ENCODE results near the gene PTPN4.

Gene PTPN4

DNA sequence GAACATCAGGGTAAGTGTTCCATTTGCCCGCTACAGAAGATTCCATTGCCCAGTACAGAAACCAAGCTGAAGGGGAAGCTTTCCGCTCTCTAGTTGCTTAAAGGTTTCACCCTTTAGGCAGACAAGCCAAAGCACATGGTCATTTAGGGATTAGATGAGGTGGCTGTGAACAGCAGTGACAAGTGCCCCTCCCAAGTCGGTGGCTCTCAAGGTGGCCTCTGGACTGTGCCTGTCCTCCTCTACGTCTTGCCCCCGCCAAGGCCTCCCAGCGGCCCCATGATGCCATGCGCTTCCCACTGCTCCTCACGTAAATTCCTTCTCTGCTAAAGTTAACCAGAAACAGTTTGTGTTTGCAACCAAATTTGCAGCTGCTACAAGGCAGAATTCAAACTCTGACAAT lies 24.2 kb upstream of the PTPN4 start:
- DNase-seq, result no peak

DNA sequence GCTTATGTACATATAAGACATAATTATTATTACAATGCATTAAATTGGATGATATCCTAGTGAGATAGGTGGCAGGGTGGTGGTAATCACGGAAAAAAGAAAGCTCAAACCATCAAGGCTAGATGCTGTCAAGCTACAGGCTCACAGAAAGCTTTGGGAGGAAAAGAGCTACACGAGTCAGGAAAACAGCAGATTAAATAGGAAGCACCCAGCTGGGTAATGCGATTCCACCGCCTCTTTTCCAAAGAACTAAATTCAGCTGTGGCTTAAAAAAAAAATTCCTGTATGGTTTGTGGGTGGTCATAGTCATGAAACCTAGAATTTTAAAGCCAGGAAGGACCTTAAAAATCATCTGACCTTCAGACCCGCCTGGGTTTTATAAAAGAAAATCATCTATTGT lies 23.7 kb upstream of the PTPN4 start:
- DNase-seq, result no peak

DNA sequence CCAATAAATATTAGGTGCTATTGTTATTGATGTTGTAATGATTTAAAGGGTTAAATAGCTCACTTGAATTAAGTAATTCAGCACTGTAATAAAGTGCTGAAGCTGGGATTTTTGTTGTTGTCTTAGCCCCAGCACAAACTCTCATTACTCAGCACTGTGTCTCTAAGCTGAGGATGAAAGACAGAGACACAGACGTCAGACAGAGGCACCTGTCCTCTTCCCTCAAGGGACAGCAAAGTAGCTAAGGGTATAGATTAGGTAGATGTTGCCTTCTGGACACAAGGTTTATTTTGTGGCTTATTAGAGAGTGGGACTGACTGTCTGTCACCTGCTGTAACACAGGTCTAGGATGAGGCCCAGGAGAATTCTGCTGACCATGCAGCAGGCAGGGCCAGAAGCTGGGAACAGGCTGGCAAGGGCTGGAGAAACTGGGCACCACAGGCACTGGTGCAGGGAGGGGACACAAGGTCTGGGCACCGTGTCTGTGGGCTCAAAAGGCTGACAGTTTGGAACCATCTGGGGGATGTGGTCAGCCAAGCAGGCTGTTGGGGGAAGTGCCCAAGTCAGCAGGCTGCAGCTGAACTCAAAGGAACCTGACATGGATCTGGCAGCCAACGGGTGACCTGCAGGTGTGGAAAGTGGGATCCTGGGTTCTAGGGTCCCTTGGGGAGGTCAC lies 20.0 kb upstream of the PTPN4 start:
- no peak for DNase-seq

DNA sequence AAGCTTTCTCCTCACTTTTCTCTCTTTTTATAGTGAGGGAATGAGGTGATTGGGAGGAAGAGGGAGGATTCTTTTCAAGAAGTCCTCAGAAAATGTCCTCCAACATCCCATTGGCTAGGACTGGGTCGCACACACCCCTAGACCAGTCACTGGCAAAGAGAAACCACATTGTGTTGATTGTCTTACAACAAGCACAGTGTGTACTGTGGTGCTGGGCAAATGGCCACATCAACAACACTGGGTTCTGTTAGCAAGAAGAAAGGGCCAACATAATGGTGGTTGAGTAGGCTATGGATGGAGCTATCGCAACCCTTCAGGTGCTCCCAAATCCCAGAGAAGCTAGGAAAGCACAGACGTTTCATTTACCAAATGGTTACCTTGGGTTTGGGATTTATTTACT lies 18.7 kb upstream of the PTPN4 start:
- DNase-seq, result no peak

DNA sequence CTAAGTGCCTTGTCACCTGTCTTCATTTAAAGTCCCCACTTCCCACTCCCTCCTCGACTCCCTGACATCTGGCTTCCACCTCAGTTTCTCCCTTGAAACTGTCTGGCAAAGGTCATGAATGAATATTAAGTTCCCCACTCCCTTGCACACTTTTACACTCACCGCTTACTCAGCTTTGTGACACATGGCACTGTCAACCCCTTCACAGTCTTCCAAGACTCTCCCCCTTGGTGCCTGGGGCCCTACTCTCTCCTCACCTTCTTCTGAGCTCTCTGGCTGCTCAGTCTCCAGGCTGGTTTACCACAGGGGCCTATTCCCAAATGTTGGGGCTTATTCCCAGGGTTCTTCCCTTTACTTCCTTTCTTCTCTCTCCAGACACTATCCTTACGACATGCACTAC lies 17.9 kb upstream of the PTPN4 start:
- DNase-seq, result no peak

DNA sequence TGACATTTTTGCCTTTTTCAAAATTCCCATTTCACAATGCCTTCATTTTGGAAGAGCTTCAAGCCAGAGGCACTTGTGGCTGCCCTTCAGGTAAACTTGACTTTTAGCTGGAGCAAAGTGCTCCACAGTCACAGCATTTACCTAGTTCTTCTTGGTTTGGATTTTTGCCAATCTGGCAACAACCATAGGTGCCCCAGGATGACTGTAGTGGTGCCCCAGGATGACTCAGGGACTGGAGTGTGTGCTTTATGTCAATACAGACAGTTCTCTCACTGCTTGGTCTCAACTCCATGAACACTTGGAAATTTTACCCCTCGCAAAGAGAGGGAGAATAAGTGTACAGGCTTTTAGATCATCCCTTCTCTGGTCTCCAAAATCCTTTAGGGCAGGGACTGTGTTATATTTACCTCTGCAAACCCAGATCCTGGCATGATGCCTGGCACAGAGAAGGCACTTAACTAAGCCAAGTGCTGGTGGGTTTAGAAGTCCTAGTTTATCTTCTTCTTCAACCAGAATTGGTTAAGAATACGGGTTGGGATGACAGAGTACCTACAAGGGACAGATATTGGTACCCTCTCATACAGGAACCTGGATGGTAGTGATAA lies 15.3 kb upstream of the PTPN4 start:
- DNase-seq, result no peak

DNA sequence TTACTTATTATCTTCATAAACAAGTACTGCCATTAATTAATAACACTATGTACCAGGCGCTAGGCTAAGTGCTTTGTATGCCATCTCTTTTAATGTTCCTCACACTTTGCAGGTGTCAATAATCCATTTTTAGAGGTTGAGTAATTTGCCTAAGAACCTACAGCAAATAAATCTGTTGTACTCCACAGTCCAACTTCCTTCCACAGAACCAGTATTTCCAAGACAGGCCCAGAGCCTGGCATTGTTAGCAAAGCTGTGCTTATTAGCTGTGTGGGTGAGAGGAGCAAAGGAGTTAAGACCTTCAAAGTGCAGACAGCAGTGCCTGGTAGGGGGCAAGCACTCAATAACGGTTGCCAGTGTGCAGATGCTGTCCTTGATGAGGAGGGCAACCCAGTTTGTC lies 14.2 kb upstream of the PTPN4 start:
- DNase-seq, result no peak

DNA sequence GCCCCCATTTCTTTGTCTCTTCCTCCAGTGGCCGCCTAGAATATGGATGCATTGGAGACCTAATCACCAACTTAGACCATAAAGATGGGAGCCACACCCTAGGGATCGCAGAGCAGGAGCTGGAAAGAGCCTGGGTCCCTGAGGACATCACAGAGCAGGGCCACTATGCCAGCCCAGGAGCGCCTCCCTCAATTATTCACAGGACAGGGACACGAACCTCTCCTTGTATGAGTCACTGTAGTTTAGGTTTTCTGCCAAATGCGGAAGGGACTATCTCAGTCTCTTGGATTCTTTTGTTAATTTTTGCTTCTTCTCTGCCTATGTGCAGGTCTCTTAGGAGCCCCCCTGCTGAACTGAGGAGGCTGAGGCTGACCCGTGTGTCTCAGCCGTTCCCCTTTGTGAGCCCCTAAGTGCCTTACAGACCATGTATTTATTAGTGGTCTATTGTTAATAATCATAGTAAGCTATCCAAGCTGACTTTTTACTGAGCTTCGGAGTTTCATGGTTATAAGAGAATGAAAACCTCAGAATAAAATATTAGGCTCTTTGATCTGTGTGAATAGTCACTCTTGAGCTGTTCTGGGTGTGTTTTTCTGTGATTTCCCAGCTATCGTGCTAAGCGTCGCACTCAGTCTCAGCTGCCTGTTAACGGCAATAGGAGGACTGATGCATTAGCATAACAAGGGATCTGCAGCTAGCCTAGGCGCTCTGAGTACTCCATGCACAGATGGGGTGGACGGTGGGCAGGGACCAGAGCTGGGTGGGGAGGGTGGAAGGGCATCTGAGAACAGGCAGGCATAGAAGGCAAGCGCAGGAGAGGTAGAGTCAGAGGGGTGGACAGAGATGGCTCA lies 12.7 kb upstream of the PTPN4 start:
- no peak for DNase-seq

DNA sequence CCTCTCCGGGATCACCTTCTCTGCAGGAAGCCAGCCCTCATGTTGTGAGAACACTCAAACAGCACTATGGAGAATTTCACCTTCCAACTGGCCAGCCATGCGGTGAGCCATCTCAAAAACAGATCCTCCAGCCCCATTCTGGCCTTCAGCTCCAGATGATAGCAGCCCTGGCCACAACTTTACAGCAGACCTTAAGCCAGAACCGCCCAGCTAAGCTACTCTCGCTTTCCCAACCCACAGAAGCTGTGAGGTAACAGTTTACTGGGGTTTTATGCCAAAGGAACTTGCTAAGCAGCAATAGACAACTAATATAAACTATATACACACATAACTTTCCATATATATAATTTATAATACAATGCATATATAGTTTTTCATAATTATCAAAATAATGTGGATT lies 11.6 kb upstream of the PTPN4 start:
- no peak for DNase-seq

DNA sequence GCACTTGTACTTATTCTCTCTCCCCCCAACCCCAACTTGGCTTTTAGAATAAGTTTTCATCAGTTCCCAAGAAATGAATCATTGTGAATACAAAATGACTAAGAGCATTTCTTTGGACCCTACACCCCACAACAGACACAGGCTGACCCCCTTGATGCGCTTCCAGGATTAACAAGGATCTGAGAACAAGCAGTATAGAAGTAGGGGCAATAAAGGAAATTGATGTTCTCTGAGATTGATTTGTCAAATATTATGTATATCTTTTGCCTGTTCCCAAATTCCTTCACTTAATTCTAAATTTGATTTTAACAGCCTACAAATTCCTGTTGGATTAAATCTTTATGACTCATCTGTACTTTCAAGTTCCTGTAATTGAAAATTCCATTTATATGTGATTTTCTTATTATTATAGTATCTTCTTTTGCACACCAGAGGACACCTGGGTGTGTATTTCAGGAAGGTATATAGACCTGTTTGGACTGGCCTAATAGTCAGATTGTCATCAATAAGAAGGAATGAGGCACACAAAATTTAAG lies 10.2 kb upstream of the PTPN4 start:
- no peak for DNase-seq

DNA sequence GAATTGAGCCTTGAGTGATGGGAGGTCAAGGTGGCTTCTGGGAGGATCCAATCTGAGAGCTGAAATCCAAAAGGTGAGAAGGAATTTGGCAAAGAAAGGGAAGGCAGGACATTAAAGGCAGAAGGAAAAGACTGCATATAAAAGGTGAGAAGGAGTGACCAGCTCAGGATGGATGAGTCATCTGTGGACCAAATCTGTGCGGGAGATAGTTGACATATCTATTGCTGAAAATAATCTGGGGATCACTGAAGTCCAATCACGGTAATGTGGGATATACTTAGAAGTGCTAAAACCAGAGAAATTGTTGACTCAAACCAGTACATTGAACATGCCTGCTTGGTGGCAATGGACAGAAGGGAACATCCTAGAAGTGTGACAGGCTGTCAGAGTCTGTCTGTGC lies 8.0 kb upstream of the PTPN4 start:
- no peak for DNase-seq

DNA sequence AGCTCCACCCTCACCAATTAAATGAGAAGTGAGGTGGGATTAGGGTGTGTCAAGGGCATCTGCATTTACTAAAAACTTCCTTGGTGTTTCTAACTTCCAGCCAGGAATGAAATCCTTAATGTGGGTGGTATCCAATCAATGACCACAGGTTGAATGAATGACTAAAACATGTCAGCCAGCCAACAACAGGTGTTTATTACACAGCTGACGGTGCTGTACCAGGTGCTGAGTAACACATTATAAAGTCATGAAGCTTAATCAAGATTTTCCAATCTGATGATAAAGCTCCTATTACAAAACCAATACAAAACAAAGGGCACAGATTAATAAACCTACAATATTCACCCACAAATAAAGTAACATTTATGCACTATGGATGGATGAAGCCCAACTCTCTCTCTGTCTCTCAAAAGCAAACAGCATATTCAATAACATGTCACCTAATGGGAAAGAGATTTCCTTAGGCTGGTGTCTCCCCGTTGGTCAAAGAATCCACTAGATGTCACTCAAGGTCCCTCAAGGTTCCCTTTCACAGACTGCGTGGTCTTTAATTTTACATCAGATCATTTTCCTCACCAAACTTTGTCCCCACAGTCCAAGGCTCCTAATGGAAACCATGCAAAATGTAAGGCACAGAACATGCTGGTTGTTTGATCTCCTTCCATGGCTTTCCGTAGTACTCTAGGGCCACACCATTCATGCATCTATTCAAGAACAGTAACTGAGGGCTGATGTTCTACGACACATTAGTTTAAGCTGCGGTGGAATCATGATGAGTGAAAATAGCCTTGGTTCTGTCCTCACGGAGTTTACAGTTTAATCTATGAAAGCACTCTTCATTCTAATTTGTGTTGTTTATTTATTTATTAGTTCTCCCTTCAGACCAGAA lies 6.4 kb upstream of the PTPN4 start:
- DNase-seq, result peak; percentile 69

DNA sequence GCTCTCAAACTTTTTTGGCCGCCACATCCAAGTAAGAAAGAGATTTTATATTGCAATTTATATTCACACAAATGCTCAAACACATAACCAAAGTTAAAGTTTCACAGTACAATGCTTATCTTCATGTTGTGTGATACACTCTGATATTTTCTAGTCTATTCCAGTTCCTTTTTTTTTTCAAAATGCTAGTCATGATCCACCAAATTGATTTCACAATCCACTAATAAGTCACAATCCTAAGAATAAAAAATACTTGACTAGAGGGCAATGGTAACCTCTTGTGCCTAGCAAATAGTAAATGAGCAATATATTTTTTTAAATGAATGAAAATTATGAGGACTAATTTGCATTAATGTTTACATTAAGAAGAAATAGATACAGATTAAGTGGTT lies 5.8 kb upstream of the PTPN4 start:
- DNase-seq, result no peak

DNA sequence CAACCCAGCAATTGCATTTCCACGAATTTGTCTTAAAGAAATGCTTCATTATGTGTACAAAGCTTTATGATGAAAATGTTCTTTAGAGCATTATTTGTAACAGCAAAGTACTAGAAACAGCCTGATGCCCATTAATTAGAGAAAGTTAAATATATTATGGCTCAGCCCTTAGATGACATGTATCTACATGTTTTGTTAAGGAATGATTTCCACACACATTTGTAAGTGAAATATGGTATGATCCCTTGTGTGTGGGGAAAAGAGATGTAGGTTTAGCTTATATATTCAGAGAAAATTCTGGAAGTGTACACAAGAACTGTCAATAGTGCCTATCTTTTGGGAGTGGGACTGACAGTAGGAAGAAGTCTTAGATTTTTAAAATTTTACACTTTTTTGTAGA lies 3.8 kb upstream of the PTPN4 start:
- no peak for DNase-seq

DNA sequence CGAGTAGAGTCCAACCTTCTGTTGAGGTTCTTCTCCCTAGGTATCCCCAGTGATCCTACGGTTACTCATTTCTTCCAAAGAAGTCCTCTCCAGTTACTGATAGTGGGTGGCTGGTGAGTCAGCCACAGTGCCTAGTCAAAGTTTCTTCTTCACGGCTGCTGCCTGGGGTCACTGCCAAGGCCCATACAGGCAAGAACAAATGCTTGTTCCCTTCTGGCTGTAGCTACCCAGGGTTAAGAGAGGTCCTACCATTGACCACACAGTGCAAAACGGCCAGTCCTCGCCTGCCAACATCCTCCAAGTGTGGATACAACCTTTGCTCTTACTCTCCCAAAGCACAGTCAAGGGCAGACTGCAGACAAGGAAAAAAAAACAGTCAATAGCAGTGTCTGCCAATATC lies 2.9 kb upstream of the PTPN4 start:
- DNase-seq, result no peak

DNA sequence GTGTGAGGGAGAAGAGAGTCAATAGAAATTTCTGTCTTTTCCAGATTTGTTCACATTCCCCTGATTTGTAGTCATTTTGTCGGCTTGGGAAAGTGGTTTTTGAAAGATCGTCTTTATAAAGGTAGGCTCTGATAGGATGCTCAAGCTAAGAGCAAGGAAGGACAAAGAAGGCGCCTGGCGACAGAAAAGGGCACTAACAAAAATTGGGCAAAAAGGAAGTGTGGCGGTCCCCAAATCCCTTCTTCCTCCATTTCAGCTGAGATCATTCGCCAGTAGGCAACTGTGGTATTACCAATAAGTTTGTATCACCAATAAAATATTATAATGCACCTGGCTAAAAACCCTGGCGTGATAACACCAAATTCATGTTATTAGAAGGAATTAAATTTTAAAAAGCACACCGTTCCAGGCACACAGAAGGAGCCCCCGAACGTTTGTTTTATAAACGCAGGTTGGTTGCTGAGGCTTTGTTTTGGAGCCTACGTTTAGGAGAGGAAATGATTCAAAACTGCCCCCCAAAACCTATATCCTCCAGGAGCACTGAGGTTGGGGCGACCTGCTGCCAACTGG lies 756 bp upstream of the PTPN4 start:
- no peak for DNase-seq

DNA sequence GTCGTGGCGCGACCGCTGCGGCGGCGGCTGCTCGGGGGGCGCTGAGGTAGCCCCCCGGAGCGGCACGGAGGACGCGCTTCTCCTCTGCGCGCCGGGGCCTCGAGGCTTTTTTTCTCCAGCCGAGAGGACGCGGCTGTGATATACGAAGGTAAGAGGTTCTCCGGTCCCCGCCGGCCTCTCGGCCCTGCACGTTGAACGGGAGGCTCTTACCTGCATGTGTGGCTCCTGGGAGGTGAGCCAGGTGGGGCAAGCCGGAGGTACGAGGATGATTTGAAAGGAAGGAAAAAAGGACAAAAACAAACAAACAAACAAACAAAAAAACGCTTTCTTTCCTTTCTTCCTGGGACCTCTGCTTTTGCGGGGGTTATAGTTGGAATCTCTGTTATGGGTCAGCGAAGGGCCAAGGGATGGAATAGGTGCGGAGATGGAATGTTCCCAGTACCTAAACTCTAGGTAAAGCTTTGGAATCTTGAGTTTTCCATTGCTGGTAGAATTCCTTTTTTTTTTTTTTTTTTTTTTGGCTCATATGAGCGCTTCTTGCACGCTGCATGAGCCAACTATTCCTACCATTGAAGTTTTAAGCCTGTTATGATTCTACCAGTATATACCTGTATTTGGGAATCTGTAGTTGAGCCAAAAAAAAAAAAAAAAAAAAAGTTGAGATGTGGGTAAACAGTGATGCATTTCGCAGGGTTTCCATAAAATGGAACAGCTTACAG lies 674 bp downstream of the PTPN4 start:
- no peak for DNase-seq

DNA sequence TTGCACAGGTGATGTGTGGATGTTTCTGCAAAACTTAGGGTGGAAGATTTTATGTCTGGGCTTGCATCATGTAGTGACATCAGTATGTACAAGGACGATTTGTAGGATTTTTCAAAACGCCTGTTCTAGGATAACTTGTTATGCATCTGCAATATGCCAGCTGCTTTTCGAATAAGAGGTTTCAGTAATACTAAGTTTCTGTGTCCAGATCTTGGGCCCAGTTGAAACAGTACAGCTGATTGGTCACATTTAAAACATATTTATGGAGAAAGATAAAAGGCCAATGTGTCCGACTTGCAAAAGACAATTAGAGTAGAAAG lies 1.2 kb downstream of the PTPN4 start:
- DNase-seq, result no peak

DNA sequence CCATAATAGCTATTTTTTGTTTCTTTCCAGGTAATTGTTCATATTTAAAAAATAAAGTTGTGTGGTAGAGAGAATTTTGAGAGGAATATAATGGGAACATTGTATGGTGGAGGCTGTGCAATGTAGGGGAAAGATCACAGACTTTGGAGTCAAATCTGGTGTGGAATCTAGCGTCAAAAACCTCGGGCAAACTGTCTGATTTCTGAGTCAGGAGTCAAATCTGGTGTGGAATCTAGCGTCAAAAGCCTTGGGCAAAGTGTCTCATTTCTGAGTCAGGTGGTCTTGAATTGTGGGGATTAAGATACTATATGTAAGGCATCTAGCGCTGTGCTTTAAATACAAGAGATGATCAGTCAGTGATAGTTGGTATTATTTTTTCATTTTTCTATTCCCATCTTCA lies 5.1 kb downstream of the PTPN4 start:
- DNase-seq, result no peak

DNA sequence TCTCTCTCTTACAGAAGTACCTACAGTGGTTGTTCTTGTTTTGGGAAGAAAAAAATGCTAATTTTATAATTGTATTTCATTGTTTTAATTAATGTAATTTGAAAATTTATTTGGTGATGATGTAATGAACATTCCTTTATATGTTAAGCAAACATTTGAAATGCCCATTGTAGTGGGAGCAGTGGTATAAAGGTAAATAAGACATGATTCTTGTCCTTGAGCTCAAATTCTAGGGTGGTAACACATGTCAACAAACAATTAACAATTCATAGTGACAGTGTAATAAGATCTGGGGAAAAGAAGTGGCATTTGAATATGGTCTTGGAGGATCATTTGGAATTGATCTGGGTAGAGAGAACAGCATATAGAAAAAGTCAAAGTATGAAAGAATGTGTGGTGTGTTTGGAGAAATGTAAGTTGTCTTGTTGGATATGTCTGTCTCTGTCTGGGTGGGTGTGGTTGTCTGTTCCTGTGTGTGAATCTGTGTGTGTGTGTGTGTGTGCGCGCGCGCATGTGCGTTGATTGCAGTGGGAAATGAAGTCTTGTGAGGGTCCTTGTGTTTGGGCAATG lies 5.8 kb downstream of the PTPN4 start:
- no peak for DNase-seq

DNA sequence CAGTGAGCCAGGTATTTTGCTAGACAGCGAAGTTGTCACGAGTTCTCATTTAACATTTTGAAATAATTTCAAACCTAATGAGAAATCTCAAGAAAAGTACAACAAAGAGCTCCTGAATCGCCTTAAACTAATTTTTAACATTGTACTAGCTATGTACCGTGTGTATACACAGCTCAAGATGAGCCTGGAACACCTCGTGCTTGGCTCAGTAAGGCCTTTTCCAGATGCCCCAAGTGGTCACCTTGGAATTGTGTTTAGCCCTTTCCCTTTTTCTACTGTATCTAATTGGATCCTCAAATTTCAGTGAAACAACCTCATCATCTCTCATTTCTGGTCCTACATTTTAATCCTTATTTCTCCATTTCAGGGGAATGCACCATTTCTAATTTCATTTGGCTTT lies 7.2 kb downstream of the PTPN4 start:
- DNase-seq, result no peak

DNA sequence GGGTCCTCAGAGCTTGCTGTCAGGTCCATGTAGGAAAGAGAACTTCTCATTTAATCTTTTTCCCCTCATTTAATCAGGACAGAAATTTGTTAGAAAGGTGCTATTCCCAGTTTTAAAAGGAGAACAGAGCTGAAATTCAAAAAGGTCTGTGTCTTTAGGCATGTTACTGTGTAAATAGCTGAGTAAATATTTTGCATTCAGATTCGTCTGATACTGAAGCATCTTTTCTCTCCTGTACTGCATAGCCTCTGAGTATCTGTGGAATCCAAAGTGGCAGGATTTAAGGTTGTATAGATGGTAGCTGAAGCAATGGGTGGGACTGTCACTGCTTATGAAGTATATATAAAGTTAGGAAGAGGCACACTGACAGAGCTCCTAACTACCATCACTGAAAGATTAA lies 9.0 kb downstream of the PTPN4 start:
- DNase-seq, result no peak

Data from CD4-positive, alpha-beta T cell treated with Interleukin-12 subunit alpha and Interleukin-12 subunit beta, for 1 hour (primary cell).